ENCODE data around the gene MFN1. TPM values are rescaled to one million over a fixed set of nuclear protein-coding genes. Genes with fewer than 3 reads are reported as not detected.
A peak's percentile ranks its signal among the peaks of the same experiment; 100 is the strongest.
"Not testable (repeated sequence)": the region's sequence is repeated elsewhere in the genome, so short reads cannot be mapped to it uniquely, and the experiment has no call there.

The MFN1 gene
- total RNA-seq, result 17.9 TPM

DNA sequence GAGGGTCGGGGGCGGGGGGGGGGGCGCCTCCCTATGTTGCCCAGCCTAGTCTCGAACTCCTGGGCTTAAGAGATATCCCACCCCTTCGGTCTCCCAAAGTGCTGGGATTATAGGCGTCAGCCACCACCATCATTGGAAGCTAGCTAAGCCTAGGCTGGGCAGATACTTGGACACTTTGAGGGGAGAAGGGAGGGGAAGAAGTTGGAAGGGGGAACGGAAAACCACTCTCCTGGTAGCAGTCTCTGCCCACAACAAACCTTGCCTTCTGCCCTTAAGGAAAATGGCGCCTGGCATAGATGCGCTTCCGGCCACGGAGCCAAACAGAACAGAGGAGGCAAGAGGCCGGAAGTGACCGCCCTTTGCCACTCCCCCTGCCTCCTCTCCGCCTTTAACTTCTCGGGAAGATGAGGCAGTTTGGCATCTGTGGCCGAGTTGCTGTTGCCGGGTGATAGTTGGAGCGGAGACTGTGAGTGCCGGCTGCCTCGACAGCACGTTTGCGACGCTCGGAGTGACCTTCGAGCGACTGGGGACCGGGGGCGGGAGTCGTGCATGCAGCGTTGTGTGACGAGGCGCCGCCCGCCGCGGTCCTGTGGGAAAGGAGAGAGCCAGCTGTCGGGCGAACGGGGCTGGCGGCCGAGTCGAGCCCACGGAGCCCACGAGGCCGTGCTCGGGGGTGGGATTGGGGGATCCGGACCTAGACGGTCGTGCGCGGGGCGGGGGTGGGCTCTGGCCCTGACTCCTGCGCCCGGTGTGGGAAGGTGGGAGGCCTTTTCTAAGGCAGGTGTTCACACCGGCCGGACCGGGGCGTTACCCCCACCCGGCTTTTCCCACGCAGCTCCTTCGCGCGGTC lies at the start of gene MFN1:
TSS of gene MFN1 (plus strand) at position 365 of the 850 bp plus-strand sequence. CDS start 1,143 bp downstream, outside the sequence.
- peak; percentile 99 for ATAC-seq
- peak; percentile 95 for DNase-seq (ENCODE audit: low spot score)

DNA sequence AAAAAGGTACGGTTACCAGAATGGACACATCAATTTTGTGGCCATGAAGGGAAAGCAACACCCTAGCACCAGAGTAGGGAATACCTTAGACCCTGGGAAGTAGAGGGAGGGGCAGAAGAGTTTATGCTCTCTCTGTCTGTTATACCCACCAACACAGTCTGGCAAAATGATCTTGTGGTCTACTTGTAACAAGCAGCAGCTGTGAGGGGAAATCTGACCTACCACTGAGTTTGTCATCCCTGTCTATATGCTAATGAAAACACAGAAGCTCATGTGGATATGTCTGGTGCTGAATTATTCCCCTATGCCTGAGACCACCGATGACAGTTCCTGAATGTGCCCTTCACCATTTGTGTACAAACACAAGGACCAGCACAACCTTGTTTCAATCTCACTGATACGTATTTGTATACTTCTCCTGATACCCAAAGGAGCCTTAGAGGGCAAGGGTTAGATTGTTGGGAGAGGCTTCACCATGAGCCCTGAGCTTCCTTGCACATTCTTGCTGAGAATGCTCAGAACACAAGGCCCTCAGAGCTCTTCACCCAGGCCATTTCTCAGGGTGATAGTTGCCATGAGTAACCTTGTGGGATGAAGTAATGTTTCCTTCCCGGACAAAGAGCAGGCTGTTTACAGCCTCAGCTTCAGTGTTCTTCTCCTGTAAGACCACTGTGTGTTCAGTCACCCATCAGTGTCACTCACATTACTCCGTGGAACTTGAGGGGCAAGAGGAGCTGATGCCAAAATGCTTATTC lies 49.4 kb upstream of the MFN1 start:
- DNase-seq (ENCODE audit: low spot score), result no peak
- no peak for ATAC-seq

DNA sequence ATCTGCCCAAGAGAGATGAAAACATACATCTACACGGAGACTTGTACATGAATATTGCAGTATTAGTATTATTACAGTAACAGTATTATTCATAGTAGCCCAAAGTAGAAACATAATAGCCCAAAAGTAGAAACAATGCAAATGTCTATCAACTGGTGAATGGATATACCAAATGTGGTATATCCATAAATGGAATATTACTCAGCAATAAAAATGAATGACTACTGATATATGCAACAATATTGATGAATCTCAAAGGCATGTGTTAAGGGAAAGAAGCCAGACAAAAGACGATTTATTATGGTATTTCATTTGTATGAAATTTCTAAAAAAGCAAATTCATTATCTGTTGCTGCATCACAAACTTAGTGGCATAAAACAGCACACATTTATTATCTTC lies 48.2 kb upstream of the MFN1 start:
- DNase-seq (ENCODE audit: low spot score), result no peak
- no peak for ATAC-seq

DNA sequence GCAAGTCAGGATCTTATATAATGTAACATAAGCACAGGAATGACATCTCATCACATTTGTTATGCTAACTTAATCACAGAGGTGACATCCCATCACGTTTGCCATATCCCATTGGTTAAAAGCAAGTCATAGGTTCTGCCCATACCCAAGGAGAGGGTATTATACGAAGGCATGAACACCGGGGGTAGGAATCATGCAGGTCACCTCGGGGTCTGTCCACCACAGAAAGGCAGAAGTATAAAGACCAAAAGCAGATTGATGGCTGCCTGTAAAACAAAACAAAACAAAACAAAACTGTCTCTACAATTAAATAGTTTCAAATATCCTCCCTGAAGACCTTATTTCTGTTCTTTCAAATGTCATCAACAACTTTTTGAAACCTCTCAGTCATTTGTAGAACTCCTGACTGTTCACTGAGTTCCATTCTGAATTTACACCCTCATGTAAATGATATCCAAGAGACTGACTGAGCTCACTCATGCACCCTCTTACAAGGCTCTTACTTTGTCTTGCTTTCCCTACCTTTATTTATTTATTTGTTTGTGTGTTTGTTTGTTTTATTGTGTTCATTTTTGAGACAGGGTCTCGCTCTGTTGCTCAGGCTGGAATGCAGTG lies 47.4 kb upstream of the MFN1 start:
- no peak for ATAC-seq
- DNase-seq (ENCODE audit: low spot score), result no peak

DNA sequence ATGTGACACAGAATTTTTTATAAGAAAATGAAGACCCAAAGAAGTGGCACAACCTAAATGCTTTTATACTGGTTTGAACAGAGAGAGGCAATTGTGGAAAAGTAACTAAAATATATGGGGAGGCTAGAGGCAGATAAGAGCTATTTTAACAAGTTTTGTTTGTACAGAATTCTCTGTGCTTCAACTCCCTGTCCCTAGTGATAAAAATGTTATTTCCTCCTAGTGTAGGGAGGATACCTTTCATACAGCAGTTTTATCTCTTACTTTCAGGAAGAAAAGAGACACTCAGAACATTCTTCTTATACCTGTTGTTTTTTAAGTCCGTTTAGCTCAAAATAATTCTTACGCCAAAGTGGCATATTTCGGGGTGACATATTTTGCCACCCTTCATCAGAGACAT lies 45.9 kb upstream of the MFN1 start:
- ATAC-seq (no peak), DNase-seq (ENCODE audit: low spot score) (no peak)

DNA sequence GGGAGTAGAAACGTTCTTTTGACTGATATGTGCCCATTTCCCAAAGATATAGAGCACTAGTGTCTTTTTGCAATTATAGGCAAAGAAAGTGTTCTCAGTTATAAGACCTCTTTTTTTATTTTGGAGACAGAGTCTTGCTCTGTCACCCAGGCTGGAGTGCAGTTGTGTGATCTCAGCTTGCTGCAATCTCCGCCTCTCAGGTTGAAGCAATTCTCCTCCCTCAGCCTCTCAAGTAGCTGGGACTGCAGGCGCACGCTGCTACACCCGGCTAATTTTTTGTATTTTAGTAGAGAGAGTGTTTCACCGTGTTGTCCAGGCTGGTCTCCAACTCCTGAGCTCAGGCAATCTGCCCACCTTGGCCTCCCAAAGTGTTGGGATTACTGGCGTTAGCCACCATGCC lies 45.4 kb upstream of the MFN1 start:
- ATAC-seq (no peak), DNase-seq (ENCODE audit: low spot score) (no peak)

DNA sequence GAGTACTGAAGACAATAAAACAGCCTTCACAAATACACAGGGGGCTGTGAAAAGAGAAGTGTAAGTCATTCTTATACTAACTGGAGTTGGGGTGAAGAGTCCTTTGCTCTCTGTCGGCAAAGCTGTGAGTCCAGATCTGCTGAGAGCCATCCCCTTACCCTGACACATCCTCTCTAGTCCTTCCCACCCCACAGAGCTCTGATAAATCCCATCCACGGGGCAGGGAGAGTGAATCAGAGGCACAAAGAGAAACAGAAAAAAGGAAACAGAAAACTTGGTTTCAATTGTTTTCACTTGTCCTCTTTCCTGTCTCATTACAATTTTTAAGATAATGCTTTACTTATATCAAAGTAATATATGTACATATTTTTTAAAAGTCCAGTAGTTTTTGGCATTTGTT lies 42.9 kb upstream of the MFN1 start:
- no peak for DNase-seq (ENCODE audit: low spot score)
- no peak for ATAC-seq

DNA sequence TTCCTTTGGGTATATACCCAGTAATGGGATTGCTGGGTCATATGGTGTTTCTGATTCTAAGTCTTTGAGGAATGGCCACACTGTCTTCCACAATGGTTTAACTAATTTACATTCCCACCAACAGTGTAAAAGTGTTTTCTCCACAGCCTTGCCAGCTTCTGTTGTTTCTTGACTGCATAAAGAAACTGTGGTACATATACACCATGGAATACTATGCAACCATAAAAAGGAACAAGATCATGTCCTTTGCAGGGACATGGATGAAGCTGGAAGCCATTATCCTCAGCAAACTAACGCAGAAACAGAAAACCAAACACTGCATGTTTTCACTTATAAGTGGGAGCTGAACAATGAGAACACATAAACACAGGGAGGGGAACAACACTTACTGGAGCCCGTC lies 40.1 kb upstream of the MFN1 start:
- DNase-seq (ENCODE audit: low spot score); ATAC-seq: not testable (repeated sequence)

DNA sequence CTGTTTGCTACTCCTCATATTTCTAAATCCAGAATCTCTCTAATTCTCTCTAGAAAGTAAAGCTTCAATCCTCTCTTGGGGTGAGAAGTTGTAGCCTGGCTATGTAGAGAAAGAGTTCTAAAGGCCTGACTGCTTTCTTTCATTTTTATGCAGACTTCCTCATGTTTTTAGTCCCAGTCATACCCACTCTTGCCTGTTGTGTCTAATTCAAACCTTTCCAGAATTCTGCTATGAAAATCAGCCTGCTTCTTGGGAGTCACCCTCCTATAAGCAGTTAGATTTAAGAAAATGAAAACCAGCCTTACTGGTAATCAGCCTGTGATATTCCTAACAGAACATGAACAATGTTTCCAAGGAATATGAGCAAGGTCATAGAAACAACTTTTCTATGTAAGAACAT lies 39.5 kb upstream of the MFN1 start:
- ATAC-seq (no peak), DNase-seq (ENCODE audit: low spot score) (no peak)

DNA sequence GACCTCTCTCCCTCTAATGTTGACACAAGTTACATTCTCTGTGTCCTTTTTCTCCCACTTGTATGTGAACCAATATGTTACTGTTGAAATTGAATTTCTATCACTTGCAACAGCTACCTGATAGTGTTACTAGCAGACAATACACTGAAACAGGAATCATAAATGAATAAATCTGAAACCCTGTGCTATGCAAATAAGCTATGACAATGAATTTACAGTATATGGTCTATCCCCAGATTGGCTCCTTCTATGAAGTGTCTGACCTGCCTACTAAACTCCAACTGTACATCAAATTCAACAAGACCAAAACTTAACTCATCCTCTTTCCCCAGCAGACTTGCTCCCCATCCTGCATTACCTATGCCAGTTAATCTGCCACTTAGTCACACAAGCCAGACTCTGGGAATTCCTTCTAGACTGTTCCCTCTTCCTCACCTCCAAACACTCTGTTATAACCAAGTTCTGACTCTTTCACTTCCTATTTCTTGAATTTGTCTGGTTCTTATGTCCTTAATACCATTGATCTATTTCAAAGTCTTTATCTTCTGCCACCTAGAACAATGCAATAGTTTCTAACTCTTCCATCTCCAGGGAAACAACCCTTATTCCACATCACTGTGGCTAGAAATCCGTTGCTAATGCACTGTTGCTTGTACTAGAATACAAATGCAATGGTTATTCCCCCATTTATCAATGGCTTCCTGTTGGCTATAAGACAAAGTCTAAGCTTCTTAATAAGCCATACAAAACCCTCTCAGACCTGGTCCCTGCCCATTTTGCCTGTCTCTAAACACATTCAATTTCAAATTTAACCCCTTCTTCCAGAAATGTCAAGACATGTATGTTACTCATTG lies 38.1 kb upstream of the MFN1 start:
- ATAC-seq, result no peak

DNA sequence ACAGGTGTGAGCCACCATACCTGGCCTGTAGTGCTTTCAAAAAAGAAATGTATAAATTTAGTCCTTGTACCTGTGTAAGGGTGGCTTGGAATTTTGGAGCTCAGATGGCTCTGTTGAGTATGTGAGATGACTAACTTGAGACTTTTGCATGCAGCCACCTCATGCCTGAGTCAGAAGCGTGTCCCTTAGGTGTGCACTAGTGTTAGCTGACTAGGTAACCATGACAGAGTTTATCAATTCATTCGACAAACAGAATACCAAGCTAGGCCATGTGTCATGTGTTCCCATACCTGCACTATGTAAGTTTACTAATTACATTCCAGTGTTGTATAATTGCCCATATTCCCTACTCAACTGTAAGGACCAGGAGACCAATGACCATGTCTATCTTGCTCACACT lies 28.6 kb upstream of the MFN1 start:
- DNase-seq (ENCODE audit: low spot score), result no peak
- no peak for ATAC-seq

More for the DNA sequence above, 38.1 kb upstream of the MFN1 start:
- DNase-seq (ENCODE audit: low spot score), result no peak

DNA sequence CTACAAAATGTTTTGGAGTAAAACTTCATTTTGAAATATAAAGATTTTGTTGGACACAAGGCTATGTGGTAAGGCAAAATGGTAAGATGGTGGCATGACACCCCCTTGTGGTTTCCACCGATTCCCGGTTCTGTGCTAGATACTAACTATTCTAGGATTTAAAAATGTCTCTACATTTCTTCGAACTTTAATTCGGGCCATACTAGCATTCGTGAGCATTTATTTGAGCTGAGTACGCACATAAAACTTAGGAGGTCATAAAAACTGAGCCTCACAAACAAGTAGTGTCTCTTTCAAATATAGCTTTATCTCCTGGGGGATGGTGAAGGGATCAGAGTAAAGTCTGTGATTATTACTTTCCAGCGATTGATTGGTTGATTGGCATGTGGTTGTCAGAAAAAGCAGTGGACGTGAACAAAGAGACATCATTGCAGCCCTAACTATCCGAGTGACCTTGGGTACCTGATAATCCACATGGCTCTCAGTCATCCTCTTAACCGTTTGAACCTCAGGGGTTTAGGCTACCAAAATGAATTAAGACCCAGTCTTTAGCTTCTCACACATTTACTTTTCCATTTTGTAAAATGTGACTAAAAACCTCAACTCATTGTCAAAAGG lies 25.7 kb upstream of the MFN1 start:
- no peak for DNase-seq (ENCODE audit: low spot score)
- no peak for ATAC-seq

DNA sequence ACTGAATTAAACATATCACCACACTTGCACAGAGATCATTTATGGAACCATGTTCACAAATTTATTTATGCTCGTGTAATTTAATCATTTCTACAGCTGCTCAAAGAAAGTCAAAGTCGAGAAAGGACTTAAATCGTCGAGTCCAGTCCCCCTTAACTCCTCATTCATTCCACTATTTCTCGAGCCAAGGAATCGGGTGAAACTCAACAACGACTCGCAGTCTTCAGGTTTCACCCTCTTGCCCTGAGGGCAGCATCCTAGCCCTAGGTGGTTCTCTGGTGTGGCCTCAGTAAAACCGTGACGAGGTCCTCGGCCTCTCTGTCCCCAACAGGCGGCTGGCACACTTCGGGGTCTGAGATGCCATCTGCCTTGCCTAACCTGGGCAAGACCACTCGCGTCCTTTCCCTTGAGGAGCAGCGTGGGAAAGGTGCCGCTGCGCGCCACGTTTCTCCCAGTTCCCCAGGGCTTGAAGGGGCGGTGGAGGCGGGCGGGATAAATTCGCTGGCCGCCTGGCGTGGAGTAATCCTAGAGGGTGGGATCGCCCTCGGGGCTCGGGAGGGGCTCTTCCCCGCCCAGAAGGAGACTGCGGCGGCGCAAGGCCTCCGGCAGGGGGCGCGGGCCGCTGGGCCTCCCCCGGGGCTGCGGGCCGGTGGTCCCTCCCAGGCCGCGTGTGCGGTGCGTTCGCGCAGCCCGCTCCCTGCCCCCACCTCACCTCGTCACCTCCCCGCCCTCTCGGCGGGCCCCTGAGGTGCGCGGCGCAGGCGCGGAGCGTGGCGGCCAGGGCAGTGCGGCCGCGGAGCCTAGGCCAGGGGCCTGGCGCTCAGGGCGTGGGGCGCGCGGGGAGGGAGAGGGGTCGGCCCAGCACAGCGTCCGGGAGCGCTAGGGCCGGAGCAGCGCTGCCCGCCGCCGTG lies 25.0 kb upstream of the MFN1 start, which contains the start of gene ZNF639:
TSS of gene ZNF639 (plus strand) at position 746 of the 911 bp plus-strand sequence. CDS start 5,263 bp downstream, outside the sequence.
- peak; percentile 86 for DNase-seq (ENCODE audit: low spot score)

DNA sequence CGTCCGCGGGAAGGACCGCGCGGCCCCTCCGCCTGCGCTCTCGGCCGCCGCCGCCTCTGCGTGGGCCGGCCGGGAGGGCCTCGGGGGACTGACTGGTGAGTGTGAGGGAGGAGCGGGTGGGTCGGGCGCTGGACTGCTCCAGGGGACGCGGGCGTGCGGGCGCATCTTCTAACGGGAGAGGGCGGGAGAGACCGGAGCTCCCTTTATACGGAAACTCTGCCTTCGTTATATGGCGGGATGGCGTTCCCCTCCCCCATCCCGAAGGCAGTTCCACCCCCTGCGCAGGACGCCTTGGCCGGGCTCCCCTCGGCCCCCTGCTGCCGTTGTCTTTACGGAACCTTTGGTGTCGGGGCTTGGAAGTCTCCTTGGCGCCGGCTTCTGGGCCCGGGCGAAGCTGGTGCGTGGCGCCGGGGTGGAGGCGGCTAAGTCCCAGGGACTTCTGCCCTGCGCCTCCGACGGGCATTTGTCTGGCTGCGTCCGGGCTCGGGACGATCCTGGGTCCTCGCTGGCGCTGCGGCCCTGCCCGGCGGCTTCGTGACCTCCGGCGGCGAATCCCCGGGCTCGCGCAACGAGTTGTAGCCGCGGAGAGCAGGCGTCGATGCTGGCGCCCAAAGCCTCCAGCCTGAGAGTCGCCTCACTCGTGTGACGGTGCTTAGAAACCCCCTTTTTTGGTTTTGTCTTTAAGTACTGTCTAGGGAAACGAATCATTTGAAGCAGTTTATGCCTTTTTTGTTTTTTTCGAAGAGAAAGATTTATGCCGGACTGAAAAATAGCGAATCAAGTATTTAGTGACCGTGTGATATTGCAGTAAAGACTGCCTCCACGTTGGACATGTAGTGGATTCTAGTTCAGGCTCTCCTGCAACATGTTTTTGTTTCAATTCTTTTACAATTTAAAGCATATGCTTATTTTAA lies 24.1 kb upstream of the MFN1 start:
- peak; percentile 75 for DNase-seq (ENCODE audit: low spot score)
- ATAC-seq, result peak; percentile 71

More for the DNA sequence above, 25.0 kb upstream of the MFN1 start, which contains the start of gene ZNF639:
- ATAC-seq, result peak; percentile 87

DNA sequence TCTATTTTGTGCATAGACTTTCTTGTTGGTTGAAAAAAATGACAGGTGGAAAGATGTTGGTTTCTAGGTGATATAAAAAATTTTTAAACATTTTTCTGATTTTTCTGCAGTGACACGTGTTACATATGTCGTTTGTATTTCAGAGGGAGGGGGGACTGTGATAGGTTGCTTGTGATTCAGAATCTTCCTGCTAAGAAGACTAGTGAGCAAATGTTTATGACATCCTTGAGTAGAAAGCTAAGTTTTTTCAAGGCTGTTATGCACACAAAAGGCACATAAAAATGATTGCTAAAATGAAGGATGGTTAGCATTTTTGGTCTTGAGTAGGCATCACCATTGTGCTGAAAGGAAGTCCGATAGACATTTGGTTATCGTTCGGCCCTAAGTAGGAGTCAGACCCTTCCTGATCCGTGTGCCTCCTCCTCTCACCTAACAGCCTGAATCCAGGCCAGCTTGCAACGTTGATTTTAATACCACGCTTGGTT lies 23.2 kb upstream of the MFN1 start:
- DNase-seq (ENCODE audit: low spot score) (no peak), ATAC-seq (no peak)

DNA sequence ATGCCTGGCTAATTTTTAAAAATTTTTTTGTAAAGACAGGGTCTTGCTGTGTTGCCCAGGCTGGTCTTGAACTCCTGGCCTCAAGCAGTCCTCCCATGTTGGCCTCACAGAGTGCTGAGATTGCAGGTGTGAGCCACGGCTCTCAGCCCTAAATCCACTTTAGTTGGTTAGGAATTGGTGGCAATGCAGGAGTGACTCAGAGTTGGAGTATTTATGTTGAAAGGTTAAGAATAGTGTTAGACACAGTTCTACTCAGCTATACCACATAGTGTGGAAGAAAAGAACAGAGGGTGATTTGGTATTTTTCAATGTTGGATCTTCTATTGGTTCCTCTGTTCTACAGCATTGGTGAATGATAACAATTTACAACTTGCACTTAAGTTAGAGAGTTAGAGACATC lies 17.1 kb upstream of the MFN1 start:
- DNase-seq (ENCODE audit: low spot score) (no peak), ATAC-seq (no peak)

DNA sequence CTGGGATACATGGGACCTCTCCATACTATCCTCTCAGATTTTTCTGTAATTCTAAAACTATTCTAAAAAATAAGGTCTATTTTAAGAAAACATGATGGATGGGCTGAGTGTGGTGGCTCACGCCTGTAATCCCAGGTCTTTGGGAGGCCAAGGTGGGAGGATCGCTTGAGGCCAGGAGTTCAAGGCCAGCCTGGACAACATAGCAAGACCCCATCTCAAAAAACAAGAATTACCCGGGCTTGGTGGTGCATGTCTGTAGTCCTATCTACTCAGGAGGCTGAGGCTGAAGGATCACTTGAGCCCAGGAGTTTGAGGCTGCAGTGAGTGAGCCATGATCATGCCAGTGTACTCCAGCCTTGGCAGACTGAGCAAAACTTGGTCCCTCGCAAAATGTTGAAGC lies 15.3 kb upstream of the MFN1 start:
- ATAC-seq (no peak), DNase-seq (ENCODE audit: low spot score) (no peak)

DNA sequence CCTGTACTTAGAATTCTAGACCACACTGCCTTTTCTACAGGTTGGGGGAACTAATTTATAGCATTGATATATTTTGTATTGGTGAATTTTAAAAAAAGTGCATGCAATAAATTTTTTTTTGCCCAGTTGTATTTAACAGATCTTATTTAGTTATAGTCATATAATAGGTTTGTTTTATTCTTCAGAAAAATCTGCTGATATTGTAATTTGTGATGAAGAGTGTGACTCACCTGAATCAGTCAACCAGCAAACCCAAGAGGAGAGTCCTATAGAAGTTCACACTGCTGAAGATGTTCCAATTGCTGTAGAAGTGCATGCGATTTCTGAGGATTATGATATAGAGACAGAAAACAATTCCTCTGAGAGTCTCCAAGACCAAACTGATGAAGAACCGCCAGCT lies 14.4 kb upstream of the MFN1 start:
- ATAC-seq (no peak), DNase-seq (ENCODE audit: low spot score) (no peak)

Measured in left lobe of liver (tissue), 2 donors.